HCT116 (cell line): ENCODE measurements around the gene FREY1. TPM values are rescaled to one million over a fixed set of nuclear protein-coding genes. Genes with fewer than 3 reads are reported as not detected.

ENCODE experiments used
- ATAC-seq: fragments of 200-7000 bp; cut with Tn5 transposase; 2 replicates; pipeline ENCODE4 v1.9.1; 2020; ENCODE audit warnings: mild to moderate bottlenecking, moderate library complexity
- BruUV-seq: library from RNA; stranded (reverse); fragments of 400-500 nt; replicated peaks from 2 replicates; lab custom pipeline; 2021; lab: Mats Ljungman, UMichigan
- CTCF ChIA-PET: fragments of 300-600 bp; sonication (Branson Sonifier 250); formaldehyde crosslinking; loops from one replicate; lab custom pipeline; 2021; ENCODE audit warnings: antibody characterized with exemption; lab: Charles Lee
- POLR2A ChIA-PET: fragments of 300-600, 350-600 bp; sonication (Branson Sonifier 250); formaldehyde crosslinking; loops from one replicate; lab custom pipeline; 2021; ENCODE audit warnings: antibody characterized with exemption; lab: Charles Lee
- RAD21 ChIA-PET, 2 experiments: fragments of 300-600 bp; sonication (Branson Sonifier 250); formaldehyde crosslinking; loops; one replicate each; lab custom pipeline; 2023; ENCODE audit warnings: low total read pairs in 2 of 2; ENCODE audit not compliant: uncharacterized antibody in 2 of 2, unreplicated experiment in 2 of 2, low non-redundant PET in 1 of 2; lab: Charles Lee
- DNase-seq: peaks from one replicate; pipeline ENCODE4 v3.0.0-alpha.2; 2010; ENCODE audit warnings: low read depth, low spot score
- H2AFZ ChIP-seq: fragments of 200-600 bp; shearing (Covaris generic), sonication (generic); 2 replicates; pipeline ENCODE4 v1.6.1; 2017; ENCODE audit warnings: low read depth, mixed run types, mixed read lengths, antibody characterized with exemption, low read length; ENCODE audit not compliant: poor library complexity, severe bottlenecking
- H3K27ac ChIP-seq: 2 replicates; pipeline ENCODE4 v1.5.1; 2012; ENCODE audit warnings: low read depth, low read length
- H3K27me3 ChIP-seq: fragments of 200-600 bp; sonication (generic); 2 replicates; pipeline ENCODE4 v1.6.1; 2016; ENCODE audit warnings: mixed run types, low read length, mixed read lengths; ENCODE audit not compliant: insufficient read depth
- H3K36me3 ChIP-seq, 2 experiments: fragments of 200-500 bp in 1 of 2; fragments of 200-600 bp in 1 of 2; sonication (Bioruptor generic) in 1 of 2; sonication (generic) in 1 of 2; 2 replicates each; pipeline versions ENCODE4 v1.5.1 to v1.6.1; 2014 to 2016; ENCODE audit warnings: low read length in 2 of 2, inconsistent platforms in 1 of 2, mixed read lengths in 1 of 2, mixed run types in 1 of 2; ENCODE audit not compliant: insufficient read depth in 2 of 2, control insufficient read depth in 1 of 2
- H3K4me1 ChIP-seq, 2 experiments: fragments of 200-600 bp in 1 of 2; sonication (generic) in 1 of 2; 2 replicates each; pipeline versions ENCODE4 v1.5.1 to v1.6.1; 2012 to 2017; ENCODE audit warnings: low read length in 2 of 2, inconsistent platforms in 1 of 2, mild to moderate bottlenecking in 1 of 2, mixed read lengths in 1 of 2, mixed run types in 1 of 2, moderate library complexity in 1 of 2; ENCODE audit not compliant: insufficient read depth in 2 of 2, control insufficient read depth in 1 of 2
- H3K4me2 ChIP-seq: fragments of 200-600 bp; sonication (generic); 2 replicates; pipeline ENCODE4 v1.6.1; 2017; ENCODE audit warnings: mixed run types, low read length, mixed read lengths
- H3K4me3 ChIP-seq, 2 experiments: fragments of 200-600 bp in 1 of 2; sonication (generic) in 1 of 2; replicated peaks in 1 of 2; 2 replicates each; pipeline ENCODE4 v1.5.1; 2011 to 2016; ENCODE audit warnings: low read length in 2 of 2, control low read depth in 1 of 2, low read depth in 1 of 2, mild to moderate bottlenecking in 1 of 2, mixed read lengths in 1 of 2, mixed run types in 1 of 2
- H3K79me2 ChIP-seq: fragments of 200-600 bp; sonication (generic); 2 replicates; pipeline ENCODE4 v1.6.1; 2017; ENCODE audit warnings: mild to moderate bottlenecking, mixed run types, low read length, moderate library complexity, mixed read lengths; ENCODE audit not compliant: insufficient read depth
- H3K9ac ChIP-seq: fragments of 200-600 bp; sonication (generic); 2 replicates; pipeline ENCODE4 v1.6.1; 2016; ENCODE audit warnings: low read length, mixed read lengths
- H3K9me2 ChIP-seq: fragments of 200-600 bp; sonication (generic), shearing (Covaris generic); 2 replicates; pipeline ENCODE4 v1.6.1; 2017; ENCODE audit warnings: mixed run types, mild to moderate bottlenecking, moderate library complexity; ENCODE audit not compliant: insufficient read depth
- H3K9me3 ChIP-seq, 2 experiments: fragments of 200-500 bp in 1 of 2; fragments of 200-600 bp in 1 of 2; sonication (Bioruptor generic) in 1 of 2; sonication (generic) in 1 of 2; 2 replicates each; pipeline ENCODE4 v1.6.1; 2014 to 2017; ENCODE audit warnings: low read length in 2 of 2, mixed read lengths in 2 of 2, inconsistent platforms in 1 of 2, low read depth in 1 of 2, mild to moderate bottlenecking in 1 of 2, mixed run types in 1 of 2, moderate library complexity in 1 of 2; ENCODE audit not compliant: control insufficient read depth in 1 of 2, insufficient read depth in 1 of 2
- H4K20me1 ChIP-seq: fragments of 200-600 bp; sonication (generic), shearing (Covaris generic); 2 replicates; pipeline ENCODE4 v1.6.1; 2017; ENCODE audit warnings: mixed run types, mild to moderate bottlenecking, moderate library complexity; ENCODE audit not compliant: insufficient read depth
- CBX3 ChIP-seq: IDR thresholded peaks from 2 replicates; pipeline ENCODE4 v1.6.1; 2012; ENCODE audit warnings: low read depth
- CEBPB ChIP-seq: IDR thresholded peaks from 2 replicates; pipeline ENCODE4 v1.6.1; 2012; ENCODE audit warnings: low read depth
- CTCF ChIP-seq, 3 experiments: fragments of 200-600 bp in 1 of 3; sonication (generic) in 1 of 3; IDR thresholded peaks in 2 of 3; conservative IDR thresholded peaks in 1 of 3; 2 replicates each; pipeline ENCODE4 v1.5.1; 2012 to 2017; ENCODE audit warnings: low read depth in 2 of 3, low read length in 2 of 3, antibody characterized with exemption in 1 of 3, borderline replicate concordance in 1 of 3, control low read depth in 1 of 3, mild to moderate bottlenecking in 1 of 3, mixed read lengths in 1 of 3, mixed run types in 1 of 3, moderate library complexity in 1 of 3; ENCODE audit not compliant: insufficient read depth in 1 of 3
- EZH2phosphoT487 ChIP-seq: fragments of 200-600 bp; IDR thresholded peaks from 2 replicates; pipeline ENCODE4 v1.6.1; 2018; ENCODE audit warnings: antibody characterized with exemption, borderline replicate concordance
- SP1 ChIP-seq: IDR thresholded peaks from 2 replicates; pipeline ENCODE4 v1.6.1; 2012; ENCODE audit warnings: low read depth
- SRF ChIP-seq: IDR thresholded peaks from 2 replicates; pipeline ENCODE4 v1.6.1; 2012; ENCODE audit warnings: low read depth
- intact Hi-C: fragments of 100-400 bp; cut with micrococcal nuclease; formaldehyde crosslinking; loops from 2 replicates; pipeline ENCODE4 v1.10.0; 2022
- total RNA-seq: library from RNA; stranded (reverse); gene quantifications from one replicate; pipeline ENCODE4 v1.2.1, GENCODE V29; 2021; ENCODE audit not compliant: unreplicated experiment

Gene FREY1
- total RNA-seq, 1 experiment from 2014 or later, result 0.96 TPM

GRCh38 chr11:45899086-45899447 is 8.0 kb downstream of the FREY1 start:
- Histone ChIP-seq H3K27me3 (no peaks in the 10 kb centered on the region), H4K20me1 (no peaks in the 10 kb centered on the region), H3K9me3 (no peaks in the 10 kb centered on the region), H3K9ac (no peak overlapping the region), H3K4me1 (peaks cover 10 to 25% of the 10 kb centered on the region in 2 experiments; a peak in 3 of 4 replicates), H3K27ac (no peak overlapping the region)
- RAD21 ChIA-PET, result no interaction called here
- TF ChIP-seq SP1 (no peak), EZH2phosphoT487 (no peak), CEBPB (no peak), CTCF (IDR thresholded peaks at IDR 0.05 in 2 of 3, conservative IDR thresholded peaks at IDR 0.05 in 1 of 3; ENCODE audit: borderline replicate concordance in 1 of 3, insufficient read depth in 1 of 3, low read depth in 2 of 3, low read length in 2 of 3) (no peak), SRF (no peak)
- TF ChIP-seq, all 23 proteins: peak for 0
- H3K36me3 ChIP-seq, result no peaks in the 10 kb centered on the region
- no peak for DNase-seq
- intact Hi-C loops, result no loop called here
- CTCF ChIA-PET, result interaction anchor here (0.6 to 1.3 kb wide), 3 partner anchors 19 to 107 kb away, joined by 3 read pairs; partner anchors contain the start of gene PEX16
- peak overlapping the region; percentile 68 for H3K4me2 ChIP-seq
- H3K79me2 ChIP-seq, result no peaks in the 10 kb centered on the region
- no peak overlapping the region for H3K4me3 ChIP-seq
- BruUV-seq, result no TSS peak
- H3K9me2 ChIP-seq, result no peaks in the 10 kb centered on the region
- H2AFZ ChIP-seq, result no peak overlapping the region
- POLR2A ChIA-PET, result no interaction called here
- no peak for ATAC-seq

GRCh38 chr11:45897556-45897955 is 9.5 kb downstream of the FREY1 start:
- no peak overlapping the region for H3K4me2 ChIP-seq
- no peak overlapping the region for H2AFZ ChIP-seq
- H3K4me1 ChIP-seq, result peaks cover 10 to 25% of the 10 kb centered on the region in 2 experiments; a peak in 3 of 4 replicates
- no peaks in the 10 kb centered on the region for H3K9me3 ChIP-seq
- BruUV-seq, result no TSS peak
- intact Hi-C loops, result no loop called here
- ChIA-PET POLR2A (interaction anchor here (1.1 kb wide), 1 partner anchor 86 kb away, joined by 4 read pairs; no protein-coding TSS in a partner anchor), CTCF (no interaction called here), RAD21 (no interaction called here)
- no peaks in the 10 kb centered on the region for H3K79me2 ChIP-seq
- DNase-seq (no peak), ATAC-seq (no peak)
- no peaks in the 10 kb centered on the region for H4K20me1 ChIP-seq
- no peaks in the 10 kb centered on the region for H3K27me3 ChIP-seq
- TF ChIP-seq CBX3 (no peak), CTCF (IDR thresholded peaks at IDR 0.05 in 2 of 3, conservative IDR thresholded peaks at IDR 0.05 in 1 of 3; ENCODE audit: borderline replicate concordance in 1 of 3, insufficient read depth in 1 of 3, low read depth in 2 of 3, low read length in 2 of 3) (0 out of 6 replicates have a peak, but pooled peaks of 1 of the 3 experiments have one; percentile 12)
- H3K4me3 ChIP-seq, result no peak overlapping the region
- no peak overlapping the region for H3K27ac ChIP-seq
- no peak overlapping the region for H3K9ac ChIP-seq
- no peaks in the 10 kb centered on the region for H3K36me3 ChIP-seq
- H3K9me2 ChIP-seq, result no peaks in the 10 kb centered on the region
